Neural cell (in vitro differentiated cells): Measurements from ENCODE around the gene INPP5B. TPM values are rescaled to one million over a fixed set of nuclear protein-coding genes. Genes with fewer than 3 reads are reported as not detected.

ENCODE experiments used
- H2AFZ ChIP-seq: fragments of 200-600, 300-800 bp; sonication (generic), shearing (Covaris generic); 2 replicates; pipeline ENCODE4 v1.6.0; 2014; ENCODE audit warnings: low read depth, mild to moderate bottlenecking, antibody characterized with exemption, low read length, moderate library complexity
- H3F3A ChIP-seq: fragments of 200-600 bp; shearing (Covaris generic); 2 replicates; pipeline ENCODE4 v1.6.1; 2016; ENCODE audit warnings: mild to moderate bottlenecking, moderate library complexity, mixed read lengths, antibody characterized with exemption, low read length; ENCODE audit not compliant: insufficient read depth, poor library complexity, severe bottlenecking
- H3K27ac ChIP-seq: fragments of 200-600, 300-800 bp; sonication (generic), shearing (Covaris generic); 2 replicates; pipeline ENCODE4 v1.5.1; 2014; ENCODE audit warnings: mild to moderate bottlenecking, low read length, moderate library complexity
- H3K27me3 ChIP-seq: fragments of 300-800, 200-600 bp; sonication (generic), shearing (Covaris generic); 2 replicates; pipeline ENCODE4 v1.6.0; 2014; ENCODE audit warnings: mild to moderate bottlenecking, low read depth, low read length, moderate library complexity; ENCODE audit not compliant: insufficient read depth
- H3K36me3 ChIP-seq: fragments of 300-800, 200-600 bp; sonication (generic), shearing (Covaris generic); 2 replicates; pipeline ENCODE4 v1.5.1; 2014; ENCODE audit warnings: mild to moderate bottlenecking, antibody characterized with exemption, low read length, moderate library complexity; ENCODE audit not compliant: insufficient read depth
- H3K4me2 ChIP-seq: fragments of 300-800, 200-600 bp; sonication (generic), shearing (Covaris generic); 2 replicates; pipeline ENCODE4 v1.6.0; 2014; ENCODE audit warnings: mild to moderate bottlenecking, low read length
- H3K4me3 ChIP-seq: fragments of 300-800, 200-600 bp; sonication (generic), shearing (Covaris generic); 2 replicates; pipeline ENCODE4 v1.5.1; 2014; ENCODE audit warnings: mild to moderate bottlenecking, low read length, moderate library complexity
- H3K79me2 ChIP-seq: fragments of 200-600 bp; shearing (Covaris generic); replicated peaks from 2 replicates; pipeline ENCODE4 v1.6.0; 2014; ENCODE audit warnings: mild to moderate bottlenecking, low read length, moderate library complexity; ENCODE audit not compliant: insufficient read depth
- H3K9ac ChIP-seq: fragments of 300-800, 200-600 bp; sonication (generic), shearing (Covaris generic); 2 replicates; pipeline ENCODE4 v1.6.1; 2016; ENCODE audit warnings: mild to moderate bottlenecking, low read length, mixed read lengths
- H3K9me2 ChIP-seq: fragments of 200-600 bp; shearing (Covaris generic); 2 replicates; pipeline ENCODE4 v1.6.1; 2016; ENCODE audit warnings: mild to moderate bottlenecking, low read length, mixed read lengths; ENCODE audit not compliant: insufficient read depth
- H3K9me3 ChIP-seq: fragments of 200-600, 300-800 bp; sonication (generic), shearing (Covaris generic); 2 replicates; pipeline ENCODE4 v1.6.1; 2016; ENCODE audit warnings: mild to moderate bottlenecking, mixed run types, low read length, moderate library complexity, mixed read lengths
- H4K20me1 ChIP-seq: fragments of 200-600 bp; shearing (Covaris generic); 2 replicates; pipeline ENCODE4 v1.6.1; 2016; ENCODE audit warnings: mild to moderate bottlenecking, mixed run types; ENCODE audit not compliant: insufficient read depth
- CTCF ChIP-seq: fragments of 450-650 bp; IDR thresholded peaks from 2 replicates; pipeline ENCODE4 v1.5.1; 2014; ENCODE audit warnings: antibody characterized with exemption, mild to moderate bottlenecking, moderate library complexity; ENCODE audit not compliant: poor library complexity, severe bottlenecking
- EP300 ChIP-seq: fragments of 450-650 bp; conservative IDR thresholded peaks from 2 replicates; pipeline ENCODE4 v1.6.1; 2014; ENCODE audit warnings: antibody characterized with exemption, mild to moderate bottlenecking, moderate library complexity; ENCODE audit not compliant: poor library complexity, severe bottlenecking
- EZH2 ChIP-seq: fragments of 200-600, 300-800 bp; shearing (Covaris generic), sonication (generic); IDR thresholded peaks from 2 replicates; pipeline ENCODE4 v1.6.1; 2014; ENCODE audit warnings: antibody characterized with exemption, low read length, borderline replicate concordance, mild to moderate bottlenecking; ENCODE audit not compliant: insufficient read depth, poor library complexity, severe bottlenecking
- MXI1 ChIP-seq: fragments of 450-650 bp; conservative IDR thresholded peaks from 2 replicates; pipeline ENCODE4 v1.6.1; 2014; ENCODE audit warnings: antibody characterized with exemption, mild to moderate bottlenecking; ENCODE audit not compliant: poor library complexity, severe bottlenecking
- POLR2AphosphoS5 ChIP-seq: IDR thresholded peaks from 2 replicates; pipeline ENCODE4 v1.6.1; 2012
- RAD21 ChIP-seq: fragments of 450-650 bp; conservative IDR thresholded peaks from 2 replicates; pipeline ENCODE4 v1.6.1; 2014; ENCODE audit warnings: antibody characterized with exemption, mild to moderate bottlenecking, moderate library complexity
- REST ChIP-seq: IDR thresholded peaks from 2 replicates; pipeline ENCODE4 v1.6.1; 2012; ENCODE audit warnings: borderline replicate concordance
- SMC3 ChIP-seq: fragments of 450-650 bp; conservative IDR thresholded peaks from 2 replicates; pipeline ENCODE4 v1.6.1; 2014; ENCODE audit warnings: antibody characterized with exemption, mild to moderate bottlenecking, moderate library complexity; ENCODE audit not compliant: poor library complexity
- TAF1 ChIP-seq: IDR thresholded peaks from 2 replicates; pipeline ENCODE4 v1.6.1; 2012; ENCODE audit warnings: low read depth
- polyA plus RNA-seq: library from polyadenylated mRNA; depleted of rRNA; stranded (reverse); fragments of >200 nt; gene quantifications from 2 replicates; pipeline ENCODE4 v1.2.3, GENCODE V29; 2014

INPP5B gene
- polyA plus RNA-seq, 1 donor from 2014 or later: 13.4 TPM

- Histone ChIP-seq H3K79me2 (peaks cover 6% of the 10 kb centered on the region), H3K27me3 (no peaks in the 10 kb centered on the region), H3K27ac (no peak overlapping the region), H3K9ac (no peak overlapping the region), H3K36me3 (no peaks in the 10 kb centered on the region), H4K20me1 (no peaks in the 10 kb centered on the region), H3K9me3 (no peaks in the 10 kb centered on the region), H3K4me3 (no peak overlapping the region), H2AFZ (no peak overlapping the region), H3K9me2 (no peaks in the 10 kb centered on the region), H3K4me2 (no peak overlapping the region), H3F3A (no peaks in the 10 kb centered on the region)
- no peak for TF ChIP-seq SMC3
These were observed 132.6 kb downstream of the INPP5B start for GRCh38 chr1:37814252-37814651.

GRCh38 chr1:37813529-37814145 lies 133.2 kb downstream of the INPP5B start:
- H3K36me3 ChIP-seq: no peaks in the 10 kb centered on the region
- no peak overlapping the region for H2AFZ ChIP-seq
- TF ChIP-seq CTCF: no peak
- no peak for TF ChIP-seq EZH2
- TF ChIP-seq REST: no peak
- TF ChIP-seq RAD21: no peak
- no peak for TF ChIP-seq SMC3
- TF ChIP-seq TAF1: no peak
- no peak for TF ChIP-seq MXI1
- no peak for TF ChIP-seq EP300
- no peak for TF ChIP-seq POLR2AphosphoS5
- no peaks in the 10 kb centered on the region for H3K9me2 ChIP-seq
- no peaks in the 10 kb centered on the region for H4K20me1 ChIP-seq
- H3K27ac ChIP-seq: no peak overlapping the region
- H3K9ac ChIP-seq: no peak overlapping the region
- H3K4me2 ChIP-seq: no peak overlapping the region
- no peak overlapping the region for H3K4me3 ChIP-seq
- no peaks in the 10 kb centered on the region for H3K9me3 ChIP-seq
- no peaks in the 10 kb centered on the region for H3K27me3 ChIP-seq
- H3K79me2 ChIP-seq: peaks cover 6% of the 10 kb centered on the region
- H3F3A ChIP-seq: no peaks in the 10 kb centered on the region
